Measurements from ENCODE around the gene RPP38.

- TF ChIP-seq ZNF274 (IDR thresholded peaks at IDR 0.05; ENCODE audit: low read depth, low read length) = no peak
- TF ChIP-seq YY1 (IDR thresholded peaks at IDR 0.05; ENCODE audit: insufficient read depth, insufficient read length) = no peak
- TF ChIP-seq SUZ12 (IDR thresholded peaks at IDR 0.05; ENCODE audit: extremely low read depth, insufficient read depth, insufficient read length) = no peak
These were observed 53.4 kb downstream of the RPP38 start for GRCh38 chr10:15150563-15150962.

All from NT2/D1 (cell line).